ENCODE results near the gene ELOVL6. TPM values are rescaled to one million over a fixed set of nuclear protein-coding genes. Genes with fewer than 3 reads are reported as not detected.

ELOVL6 gene
- total and polyA plus RNA-seq, 9 of the 15 experiments (the other 6 are each of a cell fraction or from before 2014, with no cell fraction given) = 18.3 to 82.6 (median 46.0) TPM

DNA sequence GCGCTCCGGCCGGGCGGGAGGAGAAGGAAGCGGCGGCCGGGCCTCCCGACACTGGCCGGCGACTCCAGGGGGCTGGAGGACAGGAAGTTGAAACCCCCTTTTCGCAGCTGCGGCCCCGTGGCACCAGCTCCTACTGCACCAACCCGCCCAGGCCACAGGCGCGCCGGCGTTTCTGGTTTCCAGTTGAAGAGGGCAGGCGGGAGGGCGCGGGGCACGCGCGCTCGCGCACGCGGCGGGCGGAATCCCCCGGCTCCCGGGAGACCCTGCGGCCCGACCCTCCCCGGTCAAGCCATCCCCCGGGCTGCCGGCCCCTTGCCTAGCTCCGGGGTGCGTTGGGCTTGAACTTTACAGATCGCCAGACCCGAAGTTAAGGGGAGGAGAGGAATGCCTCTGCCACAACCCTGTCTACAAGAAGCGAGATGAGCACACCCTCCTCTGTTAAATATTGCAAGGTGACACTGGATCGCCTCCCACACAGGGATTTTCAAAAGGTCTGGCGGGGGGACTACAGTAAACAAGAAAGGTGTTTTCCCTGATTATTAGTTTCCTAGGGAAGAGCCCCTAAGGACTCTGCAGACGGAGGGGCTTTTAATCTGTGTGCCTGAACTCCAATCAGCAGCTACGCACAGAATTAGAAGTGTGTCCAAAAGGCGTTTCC is 1.4 kb downstream of the ELOVL6 start (continued):
- TF ChIP-seq ATF1 (CRISPR knock-in tag; IDR thresholded peaks at IDR 0.05) = no peak
- TF ChIP-seq ATF1 (tag; IDR thresholded peaks at IDR 0.05) = 0 out of 2 replicates have a peak, but pooled peaks have one; percentile 5
- 0 out of 2 replicates have a peak, but pooled peaks have one; percentile 15 for TF ChIP-seq ZNF766 (CRISPR knock-in tag; conservative IDR thresholded peaks at IDR 0.05)
- TF ChIP-seq, protein P1, sequence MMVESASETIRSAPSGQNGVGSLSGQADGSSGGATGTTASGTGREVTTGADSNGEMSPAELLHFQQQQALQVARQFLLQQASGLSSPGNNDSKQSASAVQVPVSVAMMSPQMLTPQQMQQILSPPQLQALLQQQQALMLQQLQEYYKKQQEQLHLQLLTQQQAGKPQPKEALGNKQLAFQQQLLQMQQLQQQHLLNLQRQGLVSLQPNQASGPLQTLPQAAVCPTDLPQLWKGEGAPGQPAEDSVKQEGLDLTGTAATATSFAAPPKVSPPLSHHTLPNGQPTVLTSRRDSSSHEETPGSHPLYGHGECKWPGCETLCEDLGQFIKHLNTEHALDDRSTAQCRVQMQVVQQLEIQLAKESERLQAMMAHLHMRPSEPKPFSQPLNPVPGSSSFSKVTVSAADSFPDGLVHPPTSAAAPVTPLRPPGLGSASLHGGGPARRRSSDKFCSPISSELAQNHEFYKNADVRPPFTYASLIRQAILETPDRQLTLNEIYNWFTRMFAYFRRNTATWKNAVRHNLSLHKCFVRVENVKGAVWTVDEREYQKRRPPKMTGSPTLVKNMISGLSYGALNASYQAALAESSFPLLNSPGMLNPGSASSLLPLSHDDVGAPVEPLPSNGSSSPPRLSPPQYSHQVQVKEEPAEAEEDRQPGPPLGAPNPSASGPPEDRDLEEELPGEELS (CRISPR knock-in tag; IDR thresholded peaks at IDR 0.05; ENCODE audit: borderline replicate concordance) = no peak

DNA sequence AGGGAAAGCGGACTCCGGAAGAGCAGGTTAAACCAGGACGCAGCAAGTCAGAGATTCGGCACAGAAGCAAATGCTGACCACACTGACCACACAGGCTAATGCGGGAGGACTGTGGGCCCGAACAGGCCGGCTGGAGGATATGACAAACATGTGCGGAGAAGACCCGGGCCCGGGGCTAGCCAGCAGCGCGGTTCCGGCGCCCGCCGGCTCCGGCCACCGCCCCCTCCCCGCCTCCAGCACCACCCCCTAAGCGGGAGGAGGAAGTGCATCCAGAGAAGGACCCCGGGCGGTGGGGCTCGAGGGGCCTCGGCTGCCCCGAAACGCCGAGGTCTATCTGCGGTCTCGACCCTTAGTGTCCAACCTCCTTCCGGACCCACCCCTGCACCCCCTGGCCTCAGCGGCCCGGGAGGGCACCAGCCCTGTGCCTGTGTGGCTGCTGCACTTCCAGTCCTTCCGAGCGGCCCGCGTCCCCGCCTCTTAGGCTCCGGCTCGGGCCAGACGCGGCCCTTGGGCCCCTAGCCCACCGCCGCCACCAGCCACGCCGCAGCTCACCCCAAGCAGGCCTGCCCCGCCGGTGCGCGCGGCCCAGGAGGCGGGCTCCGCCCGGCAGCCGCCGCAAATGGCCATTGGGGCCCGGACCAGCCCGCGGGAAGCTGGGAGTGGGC is 2.1 kb downstream of the ELOVL6 start:
- in situ Hi-C loops (cut with MboI) = no loop called here
- Histone ChIP-seq H3K4me2 (ENCODE audit: insufficient read depth, low read length) (peak overlapping the region; percentile 96), H3K27me3 (ENCODE audit: control insufficient read depth in 2 of 2, insufficient read depth in 2 of 2, low read length in 2 of 2) (no peaks in the 10 kb centered on the region), H3K9ac (ENCODE audit: insufficient read depth in 1 of 2, low read depth in 2 of 2, low read length in 2 of 2) (peak overlapping the region; percentile 93 to 97), H3K36me3 (ENCODE audit: control insufficient read depth, insufficient read depth, low read length) (peaks cover 34% of the 10 kb centered on the region), H3K79me2 (ENCODE audit: control insufficient read depth, insufficient read depth, low read length) (peaks cover 70% of the 10 kb centered on the region), H3K4me1 (replicated peaks in 1 of 2; ENCODE audit: control insufficient read depth in 2 of 2, insufficient read depth in 2 of 2, low read length in 2 of 2) (peaks cover 32 to 44% of the 10 kb centered on the region in 2 experiments), H3K9me3 (replicated peaks; ENCODE audit: control insufficient read depth, insufficient read depth, low read depth, low read length) (no peaks in the 10 kb centered on the region), H4K20me1 (replicated peaks; ENCODE audit: control insufficient read depth, insufficient read depth, low read length) (no peaks in the 10 kb centered on the region), H3K4me3 (peak overlapping the region; percentile 76), H2AFZ (ENCODE audit: low read depth, low read length) (peak overlapping the region; percentile 81), H3K9me1 (ENCODE audit: control insufficient read depth, insufficient read depth, low read length) (no peaks in the 10 kb centered on the region), H3K27ac (ENCODE audit: extremely low read depth, low read depth, low read length) (peak overlapping the region; percentile 98)
- ATAC-seq (peak; percentile 55), FAIRE-seq (no peak), DNase-seq (ENCODE audit: extremely low read depth in 1 of 4, low spot score in 3 of 4) (peak; percentile 72 to 82 (median 76))
- POLR2A ChIA-PET = interaction anchor here (0.6 to 1.9 kb wide), 10 partner anchors 8 to 136 kb away, joined by 3 to 11 read pairs (median 3); no protein-coding TSS in a partner anchor
- WGBS (ENCODE audit: insufficient coverage, low coverage, missing lambda C conversion rate) = under 1% methylated on average over 46 of the region's 58 CpGs
- intact Hi-C loops (cut with micrococcal nuclease) = loop anchor here (5.0 to 10.0 kb wide), 5 partner anchors 59 to 469 kb away; partner anchors contain the start of gene GAR1
- BruUV-seq (replicated peaks) = no TSS peak
- CTCF ChIA-PET (ENCODE audit: low intra/inter-chr PET ratio) = no interaction called here
- no peak for TF ChIP-seq SP1 (CRISPR knock-in tag; IDR thresholded peaks at IDR 0.05)
- TF ChIP-seq, protein P2, sequence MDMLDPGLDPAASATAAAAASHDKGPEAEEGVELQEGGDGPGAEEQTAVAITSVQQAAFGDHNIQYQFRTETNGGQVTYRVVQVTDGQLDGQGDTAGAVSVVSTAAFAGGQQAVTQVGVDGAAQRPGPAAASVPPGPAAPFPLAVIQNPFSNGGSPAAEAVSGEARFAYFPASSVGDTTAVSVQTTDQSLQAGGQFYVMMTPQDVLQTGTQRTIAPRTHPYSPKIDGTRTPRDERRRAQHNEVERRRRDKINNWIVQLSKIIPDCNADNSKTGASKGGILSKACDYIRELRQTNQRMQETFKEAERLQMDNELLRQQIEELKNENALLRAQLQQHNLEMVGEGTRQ (CRISPR knock-in tag; IDR thresholded peaks at IDR 0.05) = no peak
- TF ChIP-seq LCOR (CRISPR knock-in tag; IDR thresholded peaks at IDR 0.05) = no peak
- no peak for TF ChIP-seq KLF13 (tag; IDR thresholded peaks at IDR 0.05; ENCODE audit: borderline replicate concordance, low read depth)
- no peak for TF ChIP-seq PRPF4 (IDR thresholded peaks at IDR 0.05; ENCODE audit: insufficient read depth, low read depth, low read length, poor library complexity, severe bottlenecking)
- TF ChIP-seq, protein P3, sequence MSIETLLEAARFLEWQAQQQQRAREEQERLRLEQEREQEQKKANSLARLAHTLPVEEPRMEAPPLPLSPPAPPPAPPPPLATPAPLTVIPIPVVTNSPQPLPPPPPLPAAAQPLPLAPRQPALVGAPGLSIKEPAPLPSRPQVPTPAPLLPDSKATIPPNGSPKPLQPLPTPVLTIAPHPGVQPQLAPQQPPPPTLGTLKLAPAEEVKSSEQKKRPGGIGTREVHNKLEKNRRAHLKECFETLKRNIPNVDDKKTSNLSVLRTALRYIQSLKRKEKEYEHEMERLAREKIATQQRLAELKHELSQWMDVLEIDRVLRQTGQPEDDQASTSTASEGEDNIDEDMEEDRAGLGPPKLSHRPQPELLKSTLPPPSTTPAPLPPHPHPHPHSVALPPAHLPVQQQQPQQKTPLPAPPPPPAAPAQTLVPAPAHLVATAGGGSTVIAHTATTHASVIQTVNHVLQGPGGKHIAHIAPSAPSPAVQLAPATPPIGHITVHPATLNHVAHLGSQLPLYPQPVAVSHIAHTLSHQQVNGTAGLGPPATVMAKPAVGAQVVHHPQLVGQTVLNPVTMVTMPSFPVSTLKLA (conservative IDR thresholded peaks at IDR 0.05) = peak; percentile 42 to 71; a peak in 2 of 4 replicates
- TF ChIP-seq, protein P4, sequence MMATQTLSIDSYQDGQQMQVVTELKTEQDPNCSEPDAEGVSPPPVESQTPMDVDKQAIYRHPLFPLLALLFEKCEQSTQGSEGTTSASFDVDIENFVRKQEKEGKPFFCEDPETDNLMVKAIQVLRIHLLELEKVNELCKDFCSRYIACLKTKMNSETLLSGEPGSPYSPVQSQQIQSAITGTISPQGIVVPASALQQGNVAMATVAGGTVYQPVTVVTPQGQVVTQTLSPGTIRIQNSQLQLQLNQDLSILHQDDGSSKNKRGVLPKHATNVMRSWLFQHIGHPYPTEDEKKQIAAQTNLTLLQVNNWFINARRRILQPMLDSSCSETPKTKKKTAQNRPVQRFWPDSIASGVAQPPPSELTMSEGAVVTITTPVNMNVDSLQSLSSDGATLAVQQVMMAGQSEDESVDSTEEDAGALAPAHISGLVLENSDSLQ (IDR thresholded peaks at IDR 0.05) = no peak
